Testis (tissue), 3 donors: ENCODE results near the gene CBFA2T2. TPM values are rescaled to one million over a fixed set of nuclear protein-coding genes. Genes with fewer than 3 reads are reported as not detected.

Experiments used
- DNase-seq: peaks from one replicate; pipeline ENCODE4 v3.0.0-alpha.2; 2019
- H3K27ac ChIP-seq, 2 donors: fragments of 200-600 bp; sonication (generic); one replicate each; pipeline ENCODE4 v1.5.1; 2019
- H3K27me3 ChIP-seq: fragments of 200-600 bp; sonication (generic); one replicate; pipeline ENCODE4 v1.5.1; 2019
- H3K36me3 ChIP-seq: fragments of 200-600 bp; sonication (generic); one replicate; pipeline ENCODE4 v1.5.1; 2017; ENCODE audit warnings: low read depth; ENCODE audit errors: missing control alignments
- H3K4me1 ChIP-seq: fragments of 200-600 bp; sonication (generic); one replicate; pipeline ENCODE4 v1.5.1; 2019
- H3K4me3 ChIP-seq, 2 donors: fragments of 200-600 bp; sonication (generic); one replicate each; pipeline ENCODE4 v1.5.1; 2017 to 2019
- H3K9me3 ChIP-seq: fragments of 200-600 bp; sonication (generic); one replicate; pipeline ENCODE4 v1.5.1; 2017
- POLR2A ChIP-seq: fragments of 450-650 bp; IDR thresholded peaks from one replicate; pipeline ENCODE4 v1.6.1; 2017; ENCODE audit warnings: antibody characterized with exemption, mild to moderate bottlenecking, moderate library complexity
- WGBS, 2 donors: methylation state at CpG; one replicate each; pipeline ENCODE4 v1.1.5; 2018; 5-methylcytosine and 5-hydroxymethylcytosine counted together
- intact Hi-C: fragments of 100-400 bp; cut with DNase I; formaldehyde crosslinking; loops from one replicate; pipeline ENCODE4 v1.15.1; 2023; ENCODE audit warnings: low total_unique reads
- polyA plus RNA-seq: library from polyadenylated mRNA; stranded (reverse); fragments of 350-450 nt; fragmentation: Illumina TruSeq; extraction: RNeasy Lipid Tissue Mini Kit (QIAGEN cat#74804); gene quantifications from one replicate; pipeline ENCODE4 v1.2.3, GENCODE V29; 2014; ENCODE audit warnings: low read depth, low replicate concordance; ENCODE audit not compliant: insufficient read depth
- total RNA-seq, 2 donors: library from RNA; depleted of rRNA; stranded (reverse); fragments of >200 nt; gene quantifications; one replicate each; pipeline ENCODE4 v1.2.3, GENCODE V29; 2016
- TF ChIP-seq, protein P1 (sequence below), 3 experiments: fragments of 450-650 bp in 2 of 3; fragments of 200-600 bp in 1 of 3; sonication (generic) in 1 of 3; IDR thresholded peaks; one replicate each; pipeline ENCODE4 v1.5.1; 2016 to 2019; ENCODE audit warnings: antibody characterized with exemption in 3 of 3, mild to moderate bottlenecking in 2 of 3, moderate library complexity in 1 of 3

CBFA2T2 gene
- total and polyA plus RNA-seq, 3 donors from 2014 or later = 25.2 to 39.2 (median 33.1) TPM

DNA sequence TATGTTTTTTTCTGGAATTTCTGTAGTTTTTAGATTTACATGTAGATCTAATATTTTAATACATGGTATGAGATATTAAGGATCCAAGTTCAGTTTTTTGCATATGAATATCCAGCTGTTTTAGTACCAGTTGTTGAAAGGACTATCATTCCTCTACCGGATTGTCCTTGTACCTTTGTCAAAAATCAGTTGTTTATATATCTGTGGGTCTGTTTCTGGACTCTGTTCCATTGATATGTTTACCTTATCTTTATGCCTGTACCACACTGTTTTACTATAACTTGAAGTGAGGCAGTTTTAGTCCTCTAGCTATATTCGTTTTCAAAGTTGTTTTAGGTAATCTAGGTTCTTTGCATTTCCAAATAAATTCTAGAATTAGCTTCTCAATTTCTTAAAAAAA, 47.7 kb downstream of the CBFA2T2 start:
- WGBS, 2 donors = 49 to 71% methylated on average over 2 of the region's 2 CpGs
- H3K36me3 ChIP-seq = no peaks in the 10 kb centered on the region
- no peaks in the 10 kb centered on the region for H3K9me3 ChIP-seq
- no peaks in the 10 kb centered on the region for H3K27me3 ChIP-seq
- no peak for DNase-seq
- TF ChIP-seq, protein P1, sequence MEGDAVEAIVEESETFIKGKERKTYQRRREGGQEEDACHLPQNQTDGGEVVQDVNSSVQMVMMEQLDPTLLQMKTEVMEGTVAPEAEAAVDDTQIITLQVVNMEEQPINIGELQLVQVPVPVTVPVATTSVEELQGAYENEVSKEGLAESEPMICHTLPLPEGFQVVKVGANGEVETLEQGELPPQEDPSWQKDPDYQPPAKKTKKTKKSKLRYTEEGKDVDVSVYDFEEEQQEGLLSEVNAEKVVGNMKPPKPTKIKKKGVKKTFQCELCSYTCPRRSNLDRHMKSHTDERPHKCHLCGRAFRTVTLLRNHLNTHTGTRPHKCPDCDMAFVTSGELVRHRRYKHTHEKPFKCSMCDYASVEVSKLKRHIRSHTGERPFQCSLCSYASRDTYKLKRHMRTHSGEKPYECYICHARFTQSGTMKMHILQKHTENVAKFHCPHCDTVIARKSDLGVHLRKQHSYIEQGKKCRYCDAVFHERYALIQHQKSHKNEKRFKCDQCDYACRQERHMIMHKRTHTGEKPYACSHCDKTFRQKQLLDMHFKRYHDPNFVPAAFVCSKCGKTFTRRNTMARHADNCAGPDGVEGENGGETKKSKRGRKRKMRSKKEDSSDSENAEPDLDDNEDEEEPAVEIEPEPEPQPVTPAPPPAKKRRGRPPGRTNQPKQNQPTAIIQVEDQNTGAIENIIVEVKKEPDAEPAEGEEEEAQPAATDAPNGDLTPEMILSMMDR (IDR thresholded peaks at IDR 0.05) = no peak
- no peak for TF ChIP-seq POLR2A
- H3K27ac ChIP-seq = no peak overlapping the region
- intact Hi-C loops = no loop called here
- no peak overlapping the region for H3K4me3 ChIP-seq
- H3K4me1 ChIP-seq = no peaks in the 10 kb centered on the region

DNA sequence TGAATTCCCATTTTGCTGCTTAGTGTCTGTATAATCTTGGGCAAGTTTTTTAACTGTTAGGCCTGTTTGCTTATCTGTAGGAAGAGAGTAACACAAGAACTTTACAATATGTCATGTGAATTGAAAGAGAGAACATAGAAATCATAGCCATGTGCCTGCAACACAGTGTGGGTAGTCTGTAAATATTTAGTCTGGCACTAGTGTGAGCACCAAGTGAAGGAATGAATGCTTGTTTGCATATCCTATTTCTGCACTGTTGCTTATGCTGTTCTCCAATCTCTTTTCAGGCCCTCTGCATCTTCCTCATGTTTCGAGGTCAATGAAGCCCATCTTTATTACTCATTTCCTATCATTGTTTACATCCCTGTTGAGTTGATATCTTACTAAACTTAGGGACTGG, 49.2 kb downstream of the CBFA2T2 start:
- H3K27me3 ChIP-seq = no peaks in the 10 kb centered on the region
- no peak overlapping the region for H3K27ac ChIP-seq
- DNase-seq = no peak
- TF ChIP-seq, protein P1 (IDR thresholded peaks at IDR 0.05) = no peak
- intact Hi-C loops = no loop called here
- WGBS, 2 donors = 89 to 90% methylated on average over 1 of the region's 1 CpG
- H3K4me3 ChIP-seq = no peak overlapping the region
- no peaks in the 10 kb centered on the region for H3K36me3 ChIP-seq
- no peaks in the 10 kb centered on the region for H3K4me1 ChIP-seq
- H3K9me3 ChIP-seq = no peaks in the 10 kb centered on the region

- Histone ChIP-seq H3K36me3 (no peaks in the 10 kb centered on the region), H3K27me3 (no peaks in the 10 kb centered on the region), H3K4me3 (no peak overlapping the region), H3K27ac (no peak overlapping the region), H3K9me3 (no peaks in the 10 kb centered on the region), H3K4me1 (no peaks in the 10 kb centered on the region)
- intact Hi-C loops = no loop called here
- TF ChIP-seq, protein P1 (IDR thresholded peaks at IDR 0.05) = no peak
- no peak for TF ChIP-seq POLR2A
- DNase-seq = no peak
- WGBS, 2 donors = 89 to 90% methylated on average over 4 of the region's 4 CpGs
These were observed 50.5 kb downstream of the CBFA2T2 start for GRCh38 chr20:33540427-33540826.

DNA sequence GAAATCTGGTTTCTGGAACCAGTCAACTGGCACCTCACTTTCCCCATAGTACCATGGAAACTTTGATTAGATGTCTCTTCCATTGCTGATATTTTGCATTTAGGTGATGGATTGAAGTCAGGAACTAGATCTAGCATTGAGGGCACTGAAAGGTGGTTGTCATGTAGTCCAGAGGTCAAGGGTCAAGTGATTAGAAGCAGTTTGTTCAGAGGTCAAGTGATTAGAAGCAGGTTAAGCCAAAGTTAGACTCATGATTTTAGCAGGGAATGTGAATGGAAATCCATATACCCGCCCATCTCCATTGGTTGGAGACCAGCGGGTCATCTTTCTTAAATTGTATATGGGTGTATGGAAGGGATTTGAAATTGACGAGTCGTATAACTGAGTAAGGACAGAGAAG, 51.2 kb downstream of the CBFA2T2 start:
- DNase-seq = no peak
- Histone ChIP-seq H3K27me3 (no peaks in the 10 kb centered on the region), H3K4me3 (no peak overlapping the region), H3K36me3 (no peaks in the 10 kb centered on the region), H3K27ac (no peak overlapping the region), H3K4me1 (no peaks in the 10 kb centered on the region), H3K9me3 (no peaks in the 10 kb centered on the region)
- TF ChIP-seq, protein P1 (IDR thresholded peaks at IDR 0.05) = no peak
- no peak for TF ChIP-seq POLR2A
- intact Hi-C loops = no loop called here
- WGBS, 2 donors = 95% methylated on average over 4 of the region's 4 CpGs

DNA sequence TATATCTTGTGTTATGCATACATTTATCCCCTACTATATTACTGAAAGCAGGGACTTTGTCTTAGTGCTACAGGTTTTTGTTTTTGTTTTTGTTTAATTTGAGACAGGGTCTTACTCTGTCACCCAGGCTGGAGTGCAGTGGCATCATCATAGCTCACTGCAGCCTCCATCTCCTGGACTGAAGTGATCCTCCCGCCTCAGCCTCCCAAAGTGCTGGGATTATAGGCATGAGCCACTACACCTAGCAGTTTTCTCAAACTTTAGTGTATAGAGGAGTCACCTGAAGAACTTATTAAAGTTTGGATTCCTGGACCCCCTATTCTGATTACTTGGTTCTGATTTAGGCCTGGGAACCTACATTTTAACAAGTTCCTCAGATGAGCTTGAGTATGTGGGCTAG, 51.9 kb downstream of the CBFA2T2 start:
- DNase-seq = no peak
- Histone ChIP-seq H3K36me3 (no peaks in the 10 kb centered on the region), H3K4me1 (no peaks in the 10 kb centered on the region), H3K27me3 (no peaks in the 10 kb centered on the region), H3K9me3 (no peaks in the 10 kb centered on the region), H3K4me3 (no peak overlapping the region), H3K27ac (no peak overlapping the region)
- intact Hi-C loops = no loop called here
- TF ChIP-seq POLR2A = no peak
- TF ChIP-seq, protein P1 (IDR thresholded peaks at IDR 0.05) = no peak
- 100% methylated on average over 1 of the region's 1 CpG for WGBS, 2 donors
